Measurements from ENCODE around the gene ST3GAL5. TPM values are rescaled to one million over a fixed set of nuclear protein-coding genes. Genes with fewer than 3 reads are reported as not detected.

Gene ST3GAL5
- total and polyA plus RNA-seq, 10 donors: 18.7 to 124 (median 74.1) TPM

DNA sequence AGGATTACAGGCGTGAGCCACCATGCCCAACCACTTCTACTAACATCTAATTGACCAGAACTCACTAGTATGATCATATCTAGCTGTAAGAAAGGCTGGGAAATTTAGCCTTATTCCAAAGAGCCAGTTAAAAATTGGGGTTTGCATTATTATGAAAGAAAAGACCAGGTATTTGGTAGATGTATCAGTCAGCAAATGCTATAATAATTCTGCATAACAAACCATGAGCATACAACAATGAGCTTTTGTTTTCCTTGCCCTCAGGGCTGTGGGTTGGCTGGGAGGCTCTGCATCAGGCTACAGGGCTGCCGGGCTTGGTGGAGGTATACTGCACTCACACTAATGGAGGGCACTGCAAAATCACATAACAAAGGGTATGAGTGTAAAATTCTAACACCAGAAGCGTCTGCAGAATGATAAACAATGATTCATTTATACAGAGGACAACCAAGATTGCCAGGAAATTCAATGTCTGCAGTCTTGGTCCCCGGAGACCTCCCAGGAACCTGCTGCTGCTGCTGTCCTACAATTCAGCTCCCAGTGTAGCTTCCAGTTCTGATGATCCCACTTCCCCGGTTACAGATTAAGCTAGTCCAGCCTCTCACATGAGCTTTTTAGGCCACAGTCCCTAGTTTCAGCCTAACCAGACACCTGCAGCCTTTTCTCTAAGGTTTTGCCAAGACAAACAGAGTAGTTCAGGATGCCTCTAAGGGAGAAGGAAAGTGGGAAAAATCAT is 32.2 kb upstream of the ST3GAL5 start:
- Histone ChIP-seq H3K27me3 (replicated peaks in 1 of 7) (no peaks in the 10 kb centered on the region), H3K9me3 (no peaks in the 10 kb centered on the region), H3K4me1 (peaks cover 7 to 23% (median 18%) of the 10 kb centered on the region in 6 donors), H3K4me3 (no peak overlapping the region), H3K27ac (peak overlapping the region in 1 of 8 donors; percentile 8), H3K36me3 (peaks cover 0 to 8% (median 0%) of the 10 kb centered on the region in 6 donors)
- WGBS, 5 donors: 76 to 83% (median 80%) methylated on average over 5 of the region's 5 CpGs
- TF ChIP-seq, protein P1, sequence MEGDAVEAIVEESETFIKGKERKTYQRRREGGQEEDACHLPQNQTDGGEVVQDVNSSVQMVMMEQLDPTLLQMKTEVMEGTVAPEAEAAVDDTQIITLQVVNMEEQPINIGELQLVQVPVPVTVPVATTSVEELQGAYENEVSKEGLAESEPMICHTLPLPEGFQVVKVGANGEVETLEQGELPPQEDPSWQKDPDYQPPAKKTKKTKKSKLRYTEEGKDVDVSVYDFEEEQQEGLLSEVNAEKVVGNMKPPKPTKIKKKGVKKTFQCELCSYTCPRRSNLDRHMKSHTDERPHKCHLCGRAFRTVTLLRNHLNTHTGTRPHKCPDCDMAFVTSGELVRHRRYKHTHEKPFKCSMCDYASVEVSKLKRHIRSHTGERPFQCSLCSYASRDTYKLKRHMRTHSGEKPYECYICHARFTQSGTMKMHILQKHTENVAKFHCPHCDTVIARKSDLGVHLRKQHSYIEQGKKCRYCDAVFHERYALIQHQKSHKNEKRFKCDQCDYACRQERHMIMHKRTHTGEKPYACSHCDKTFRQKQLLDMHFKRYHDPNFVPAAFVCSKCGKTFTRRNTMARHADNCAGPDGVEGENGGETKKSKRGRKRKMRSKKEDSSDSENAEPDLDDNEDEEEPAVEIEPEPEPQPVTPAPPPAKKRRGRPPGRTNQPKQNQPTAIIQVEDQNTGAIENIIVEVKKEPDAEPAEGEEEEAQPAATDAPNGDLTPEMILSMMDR (IDR thresholded peaks at IDR 0.05 in 8 of 11, conservative IDR thresholded peaks at IDR 0.05 in 3 of 11): no peak
- no peak for TF ChIP-seq POLR2A (IDR thresholded peaks at IDR 0.05)
- TF ChIP-seq POLR2AphosphoS5 (IDR thresholded peaks at IDR 0.05): no peak
- no peak for DNase-seq
- intact Hi-C loops (cut with DNase I; ENCODE audit: low total_unique reads): no loop called here

GRCh38 chr2:85917887-85918795 is 29.4 kb upstream of the ST3GAL5 start:
- TF ChIP-seq, protein P1 (IDR thresholded peaks at IDR 0.05 in 8 of 11, conservative IDR thresholded peaks at IDR 0.05 in 3 of 11): no peak
- TF ChIP-seq POLR2AphosphoS5 (IDR thresholded peaks at IDR 0.05) (no peak), POLR2A (IDR thresholded peaks at IDR 0.05) (no peak)

GRCh38 chr2:85915606-85916303 is 27.0 kb upstream of the ST3GAL5 start:
- Histone ChIP-seq H3K4me3 (no peak overlapping the region), H3K27ac (no peak overlapping the region), H3K36me3 (peaks cover 0 to 22% (median 0%) of the 10 kb centered on the region in 6 donors), H3K4me1 (peaks cover 0 to 7% (median 2%) of the 10 kb centered on the region in 6 donors), H3K27me3 (replicated peaks in 1 of 7) (no peaks in the 10 kb centered on the region), H3K9me3 (no peaks in the 10 kb centered on the region)
- DNase-seq: no peak
- 89 to 97% (median 94%) methylated on average over 3 of the region's 3 CpGs for WGBS, 5 donors
- TF ChIP-seq POLR2AphosphoS5 (IDR thresholded peaks at IDR 0.05) (no peak), POLR2A (IDR thresholded peaks at IDR 0.05) (no peak)
- TF ChIP-seq, protein P1 (IDR thresholded peaks at IDR 0.05 in 8 of 11, conservative IDR thresholded peaks at IDR 0.05 in 3 of 11): no peak
- intact Hi-C loops (cut with DNase I; ENCODE audit: low total_unique reads): no loop called here

More at GRCh38 chr2:85917887-85918795, 29.4 kb upstream of the ST3GAL5 start:
- H3K27ac ChIP-seq: no peak overlapping the region
- 61 to 94% (median 73%) methylated on average over 3 of the region's 3 CpGs for WGBS, 5 donors
- H3K4me1 ChIP-seq: no peaks in the 10 kb centered on the region
- intact Hi-C loops (cut with DNase I; ENCODE audit: low total_unique reads): no loop called here
- H3K27me3 ChIP-seq (replicated peaks in 1 of 7): no peaks in the 10 kb centered on the region
- no peaks in the 10 kb centered on the region for H3K9me3 ChIP-seq
- no peak for DNase-seq
- H3K36me3 ChIP-seq: peaks cover 0 to 22% (median 0%) of the 10 kb centered on the region in 6 donors
- no peak overlapping the region for H3K4me3 ChIP-seq
